NCI-H2171 treated with DMSO at 0.1 percent for 48 hours (cell line): ENCODE results near the gene ARHGAP18.

ENCODE experiments used
- DNase-seq: peaks from one replicate; lab custom pipeline; 2025; lab: John Stamatoyannopoulos, UW

The ARHGAP18 gene

GRCh38 chr6:129615020-129615419 is 95.0 kb downstream of the ARHGAP18 start:
- no peak for DNase-seq

- no peak for DNase-seq
Measured at GRCh38 chr6:129614464-129614863, 95.5 kb downstream of the ARHGAP18 start.

- DNase-seq = no peak
Measured at GRCh38 chr6:129612440-129612839, 97.5 kb downstream of the ARHGAP18 start.

GRCh38 chr6:129609635-129610034 is 100.3 kb downstream of the ARHGAP18 start:
- no peak for DNase-seq

GRCh38 chr6:129608886-129609537 is 101.0 kb downstream of the ARHGAP18 start:
- no peak for DNase-seq

GRCh38 chr6:129607581-129608186 is 102.3 kb downstream of the ARHGAP18 start:
- DNase-seq = no peak

GRCh38 chr6:129606664-129607063 is 103.3 kb downstream of the ARHGAP18 start:
- DNase-seq = no peak

- no peak for DNase-seq
Measured at GRCh38 chr6:129605967-129606366, 104.0 kb downstream of the ARHGAP18 start.

- DNase-seq = no peak
Measured at GRCh38 chr6:129605095-129605494, 104.9 kb downstream of the ARHGAP18 start.

GRCh38 chr6:129604321-129604720 is 105.7 kb downstream of the ARHGAP18 start:
- no peak for DNase-seq

- DNase-seq = no peak
Measured at GRCh38 chr6:129603741-129604140, 106.2 kb downstream of the ARHGAP18 start.

GRCh38 chr6:129601323-129601722 is 108.7 kb downstream of the ARHGAP18 start:
- DNase-seq = no peak

GRCh38 chr6:129599467-129599866 is 110.5 kb downstream of the ARHGAP18 start:
- DNase-seq = no peak

- DNase-seq = peak; percentile 55
Measured at GRCh38 chr6:129598244-129599187, 111.5 kb downstream of the ARHGAP18 start.

- DNase-seq = no peak
Measured at GRCh38 chr6:129597023-129597713, 112.8 kb downstream of the ARHGAP18 start.

- no peak for DNase-seq
Measured at GRCh38 chr6:129596522-129596921, 113.5 kb downstream of the ARHGAP18 start.

- no peak for DNase-seq
Measured at GRCh38 chr6:129593233-129593564, 116.8 kb downstream of the ARHGAP18 start.

GRCh38 chr6:129592516-129593232 is 117.3 kb downstream of the ARHGAP18 start:
- DNase-seq = no peak

GRCh38 chr6:129590408-129591022 is 119.5 kb downstream of the ARHGAP18 start:
- DNase-seq = no peak

- DNase-seq = no peak
Measured at GRCh38 chr6:129586815-129587214, 123.2 kb downstream of the ARHGAP18 start.

- DNase-seq = no peak
Measured at GRCh38 chr6:129583866-129584265, 126.1 kb downstream of the ARHGAP18 start.
